D341Med (cell line): Measurements from ENCODE around the gene MYH9.

Source experiments
- DNase-seq: peaks from one replicate; pipeline ENCODE4 v3.0.0; 2012; ENCODE audit warnings: low spot score

MYH9 gene

DNA sequence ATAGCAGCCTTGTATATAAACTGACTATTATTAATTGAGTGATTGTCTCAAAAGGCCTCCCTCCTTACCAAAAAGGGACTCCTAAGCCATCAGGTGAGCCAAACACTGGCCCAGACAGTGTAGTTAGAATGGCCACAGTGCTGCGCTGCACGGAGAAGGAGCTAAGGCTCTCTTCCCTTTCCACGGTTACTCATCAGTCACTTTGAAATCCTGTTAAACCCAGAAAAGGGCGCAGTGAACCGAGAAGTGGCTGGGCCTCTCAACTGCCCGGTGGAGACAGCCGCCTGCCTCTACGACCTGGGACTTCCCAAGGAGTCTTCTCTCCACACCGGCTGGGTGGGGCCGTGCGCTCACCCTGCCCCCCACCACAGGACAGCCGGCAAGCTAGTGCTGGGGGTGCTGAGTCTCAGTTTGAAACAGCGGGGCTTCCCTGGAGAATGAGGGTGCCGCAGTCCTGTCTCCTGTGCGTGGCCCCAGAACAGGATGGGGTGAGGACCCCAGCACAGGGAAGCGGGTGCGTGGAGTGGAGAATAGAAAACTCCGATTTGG is 1.3 kb downstream of the MYH9 start:
- DNase-seq, result no peak

DNA sequence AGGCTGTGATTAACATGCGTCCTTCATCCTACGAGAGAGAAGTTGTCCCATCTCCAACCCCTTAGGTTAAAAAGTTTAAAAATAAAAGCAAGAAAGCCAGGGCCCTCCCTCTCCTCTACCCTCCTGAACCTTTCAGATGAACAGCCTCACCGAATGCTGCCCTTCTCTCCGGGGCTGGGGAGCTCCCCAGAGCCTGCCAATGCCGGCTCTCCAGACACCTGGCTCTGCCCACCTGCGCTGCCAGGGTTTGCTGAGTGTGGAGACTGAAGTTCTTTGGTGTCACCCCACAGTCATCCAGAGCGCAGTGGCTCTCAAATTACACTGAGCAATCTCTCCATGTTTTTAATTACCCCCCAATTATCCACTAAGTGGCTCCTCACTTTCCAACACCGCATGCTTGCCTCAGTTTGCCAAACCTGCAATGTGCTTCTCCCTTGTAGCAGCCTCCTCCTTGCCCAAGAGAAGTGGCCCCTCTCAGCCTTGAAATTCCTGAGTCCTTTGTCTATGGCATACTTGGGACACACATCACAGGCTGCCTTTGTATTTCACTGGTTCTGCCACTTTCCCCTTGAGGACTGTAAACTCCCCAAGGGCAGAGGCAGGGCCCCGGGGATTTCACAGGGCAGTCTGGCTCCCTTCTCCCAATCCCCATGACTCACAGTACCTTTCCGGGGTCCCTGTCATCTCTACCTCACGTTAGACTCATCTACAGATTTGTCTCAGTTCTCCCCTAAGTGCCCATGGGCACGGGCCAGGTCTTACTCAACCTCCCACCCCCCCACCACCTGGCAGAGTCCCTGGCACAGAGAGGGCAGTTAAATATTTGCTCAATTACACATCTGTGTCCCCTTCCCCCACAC is 2.0 kb downstream of the MYH9 start:
- peak; percentile 63 for DNase-seq

DNA sequence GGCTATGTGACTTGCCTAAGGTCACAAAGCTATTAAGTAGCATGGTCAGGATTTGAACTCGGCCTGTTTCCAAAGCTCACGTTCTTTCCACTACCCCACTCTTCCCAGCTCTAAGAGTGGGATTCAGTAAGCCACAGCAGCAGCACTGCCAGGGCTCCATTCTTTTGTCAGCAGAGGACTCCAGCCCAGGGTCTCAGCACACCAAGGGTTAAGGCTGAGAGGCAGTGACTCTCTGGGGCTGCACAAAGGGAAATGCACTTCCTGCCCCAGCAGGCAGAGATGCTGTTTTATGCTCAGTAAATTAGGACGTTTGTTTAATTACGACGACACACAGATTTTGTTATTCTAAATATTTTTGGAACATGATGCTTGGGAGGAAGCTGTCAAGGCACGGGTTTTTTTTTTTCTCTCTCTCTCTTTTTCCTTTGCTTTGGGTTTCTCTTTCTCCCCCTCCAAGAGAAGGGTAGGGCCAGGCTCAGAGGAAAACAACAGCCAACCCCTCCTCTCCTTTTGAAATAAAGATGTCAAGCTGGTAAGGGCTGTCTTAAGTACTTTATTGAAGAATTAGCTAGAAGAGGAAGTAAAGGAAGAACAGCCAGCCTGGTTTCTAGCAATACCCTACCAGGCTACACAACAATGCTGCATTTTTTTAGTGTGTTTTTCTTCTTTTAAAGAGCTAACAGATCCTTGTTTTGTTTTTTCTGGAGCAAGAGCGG is 2.8 kb downstream of the MYH9 start:
- no peak for DNase-seq

DNA sequence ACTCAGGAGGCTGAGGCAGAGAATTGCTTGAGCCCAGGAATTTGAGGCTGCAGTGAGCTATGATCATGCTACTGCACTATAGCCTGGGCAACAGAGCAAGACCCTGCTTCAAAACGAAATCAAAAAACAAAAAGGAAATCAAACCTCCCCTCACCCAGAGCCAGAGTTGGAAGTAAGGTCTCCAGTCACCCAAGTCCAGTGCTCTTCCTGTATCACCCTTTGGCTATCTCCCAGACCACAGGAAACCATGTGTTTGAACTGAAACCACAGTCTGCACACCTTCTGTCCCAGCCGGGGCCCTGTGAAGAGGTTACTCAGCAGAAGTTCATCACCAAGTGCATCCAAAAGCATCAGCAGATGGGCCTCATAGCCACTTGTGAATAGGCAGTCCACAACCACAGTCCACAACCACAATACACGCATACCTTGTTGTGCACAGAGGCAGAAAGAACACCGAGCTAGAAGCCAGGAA is 4.6 kb downstream of the MYH9 start:
- DNase-seq, result no peak

DNA sequence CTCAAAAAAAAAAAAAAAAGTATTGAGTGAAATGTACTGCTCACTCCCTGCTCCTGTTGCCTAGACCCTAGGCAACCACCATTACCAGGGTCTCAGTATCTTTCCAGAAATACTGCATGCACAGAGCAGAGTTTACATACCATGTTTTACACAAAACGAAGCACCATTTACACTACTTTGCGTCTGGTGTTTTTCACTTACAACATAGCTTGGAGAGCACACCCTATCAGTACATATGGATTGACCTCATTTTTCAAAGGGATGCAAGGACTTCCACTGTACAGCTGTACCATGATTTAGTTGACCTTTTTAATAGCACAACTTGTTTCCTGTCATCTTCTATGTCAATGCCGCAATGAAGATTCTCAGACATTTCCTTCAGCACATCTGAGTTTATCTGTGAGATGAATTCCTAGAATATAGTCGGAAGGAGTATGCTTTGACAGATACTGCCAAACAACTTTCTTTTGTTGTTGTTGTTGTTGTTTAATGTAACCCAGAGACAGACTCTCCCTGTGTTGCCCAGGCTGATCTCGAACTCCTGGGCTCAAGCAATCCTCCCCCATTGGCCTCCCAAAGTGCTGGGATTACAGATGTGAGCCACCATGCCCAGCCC is 6.1 kb downstream of the MYH9 start:
- no peak for DNase-seq

DNA sequence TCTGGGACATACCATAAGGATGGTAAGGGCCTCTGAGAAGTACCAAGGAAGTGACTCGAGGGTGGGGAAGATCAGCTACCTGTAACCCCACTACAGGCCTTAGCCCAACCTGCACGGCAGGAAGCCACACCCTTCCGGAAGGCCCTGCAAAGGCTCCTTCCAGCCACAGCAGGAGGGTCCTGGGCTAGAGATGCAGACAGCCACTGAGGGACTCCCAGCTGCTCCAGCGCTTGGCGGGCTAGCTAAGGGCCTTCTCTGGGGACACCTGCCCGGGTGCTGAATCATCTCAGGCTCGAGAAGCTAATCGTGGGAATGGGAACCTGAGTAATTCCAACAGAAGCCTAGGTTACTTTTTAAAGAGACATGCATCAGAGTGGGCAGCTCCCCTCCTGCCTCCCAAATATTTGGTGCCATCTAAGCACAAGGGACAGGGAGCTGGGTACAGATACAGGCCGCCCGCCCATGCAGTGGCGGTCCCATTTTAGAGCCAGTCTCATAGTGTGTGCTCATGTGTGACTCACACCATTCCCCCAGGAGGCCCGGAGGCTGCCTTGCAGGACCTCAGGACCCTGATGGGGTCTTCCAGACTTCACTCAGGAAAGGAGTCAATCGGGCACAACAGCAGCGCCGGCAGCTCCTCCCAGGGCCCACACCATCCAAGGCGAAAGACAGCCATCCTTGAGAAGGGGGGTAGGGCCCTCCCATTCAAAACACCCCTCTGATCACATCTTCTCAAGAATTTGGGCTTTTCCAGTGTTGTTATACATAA is 8.0 kb downstream of the MYH9 start:
- DNase-seq, result no peak

DNA sequence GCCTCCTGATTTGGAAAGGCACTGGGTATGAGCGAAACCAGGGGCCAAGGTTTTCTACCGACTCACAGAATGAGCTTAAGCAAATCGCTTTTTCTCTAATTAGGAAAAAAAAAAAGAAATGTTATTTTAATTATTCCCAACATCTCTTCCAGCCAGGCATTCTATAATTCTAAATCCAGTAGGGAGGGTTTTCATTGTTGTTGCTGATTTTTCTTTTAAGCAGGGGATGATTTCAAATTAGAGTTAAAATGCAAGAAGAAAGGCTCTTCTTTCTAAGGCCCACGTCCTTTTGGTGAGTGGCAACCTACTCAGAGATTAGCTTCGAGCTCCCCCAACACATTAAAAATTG is 8.9 kb downstream of the MYH9 start:
- no peak for DNase-seq

DNA sequence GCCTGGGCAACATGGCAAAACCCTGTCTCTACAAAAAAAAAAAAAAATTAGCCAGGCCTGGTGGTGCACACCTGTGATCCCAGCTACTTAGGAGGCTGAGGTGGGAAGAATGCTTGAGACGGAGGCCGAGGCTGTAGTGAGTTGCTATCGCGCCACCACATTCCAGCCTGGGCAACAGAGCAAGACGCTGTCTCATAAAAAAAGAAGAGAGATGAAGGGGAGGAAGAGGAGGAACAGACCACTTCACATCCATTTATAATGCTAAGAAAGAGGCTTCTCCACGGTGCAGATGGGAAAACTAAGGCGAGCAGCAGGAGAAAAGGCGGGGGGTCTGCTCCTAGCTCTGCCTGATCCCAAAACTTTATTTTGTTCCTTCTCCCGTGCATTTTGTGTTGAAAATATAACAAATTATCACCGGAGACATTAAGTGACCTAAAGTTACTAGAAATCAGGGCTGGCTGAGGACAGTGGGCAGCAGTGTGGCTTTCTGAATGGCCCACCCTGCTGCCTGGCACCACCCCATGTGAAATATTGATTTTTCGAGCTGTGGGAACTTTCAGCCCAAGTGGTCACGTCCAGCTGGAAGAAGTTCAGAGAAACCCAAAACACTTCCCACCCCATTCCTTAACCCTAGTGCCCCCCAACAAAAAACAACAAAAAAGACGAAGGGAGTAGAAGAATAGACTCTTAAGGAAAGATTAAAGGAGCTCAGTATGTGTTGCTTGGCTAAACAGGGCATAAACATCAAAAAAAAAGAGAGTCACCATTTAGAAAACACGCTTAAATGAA is 9.5 kb downstream of the MYH9 start:
- no peak for DNase-seq

DNA sequence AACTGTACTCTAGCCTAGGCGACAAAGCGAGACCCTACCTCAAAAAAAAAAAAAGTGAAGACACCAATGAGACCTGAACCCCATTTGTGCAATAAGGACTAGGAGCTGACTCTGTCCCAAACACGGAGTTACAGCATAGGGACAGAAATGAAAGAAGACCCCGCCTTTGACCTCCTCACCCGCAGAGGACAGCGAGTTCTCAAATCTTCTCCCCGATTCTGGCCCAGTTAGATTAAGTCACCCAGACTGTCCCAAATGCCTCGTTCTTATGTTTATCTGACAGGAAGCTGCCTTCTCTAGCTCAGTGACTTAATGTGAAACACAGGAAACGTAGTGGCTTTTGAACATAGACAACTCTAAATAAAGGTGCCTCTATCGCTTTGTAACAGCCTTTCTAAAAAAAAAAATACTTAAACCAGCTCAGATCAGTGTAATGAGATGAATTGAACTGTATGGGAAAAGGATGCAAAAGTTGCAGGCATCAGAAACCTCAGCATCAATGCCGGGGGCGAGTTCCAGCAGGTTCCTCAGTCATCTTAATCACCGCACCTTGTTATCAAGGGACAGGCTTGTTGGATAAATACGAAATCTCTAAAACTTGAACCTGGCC is 10.6 kb downstream of the MYH9 start:
- no peak for DNase-seq

DNA sequence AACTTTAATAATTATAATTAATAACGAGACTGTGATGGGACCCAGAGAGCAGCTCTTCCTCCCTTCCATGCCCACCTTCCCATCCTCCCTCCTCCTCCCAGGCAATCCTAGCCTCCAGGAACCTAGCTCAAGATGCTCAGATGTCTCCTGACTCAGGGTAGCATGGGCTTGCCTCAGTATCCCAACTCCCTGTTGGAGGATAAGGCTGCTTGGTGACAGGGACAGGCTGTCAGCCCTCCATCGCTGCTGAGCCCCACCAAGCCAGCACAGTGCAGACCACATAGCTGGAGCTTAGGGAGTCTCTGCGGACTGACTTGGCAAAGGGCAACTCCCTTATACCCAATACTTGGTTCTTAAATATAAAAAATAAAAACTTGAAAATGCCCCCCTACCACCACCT is 11.5 kb downstream of the MYH9 start:
- no peak for DNase-seq

DNA sequence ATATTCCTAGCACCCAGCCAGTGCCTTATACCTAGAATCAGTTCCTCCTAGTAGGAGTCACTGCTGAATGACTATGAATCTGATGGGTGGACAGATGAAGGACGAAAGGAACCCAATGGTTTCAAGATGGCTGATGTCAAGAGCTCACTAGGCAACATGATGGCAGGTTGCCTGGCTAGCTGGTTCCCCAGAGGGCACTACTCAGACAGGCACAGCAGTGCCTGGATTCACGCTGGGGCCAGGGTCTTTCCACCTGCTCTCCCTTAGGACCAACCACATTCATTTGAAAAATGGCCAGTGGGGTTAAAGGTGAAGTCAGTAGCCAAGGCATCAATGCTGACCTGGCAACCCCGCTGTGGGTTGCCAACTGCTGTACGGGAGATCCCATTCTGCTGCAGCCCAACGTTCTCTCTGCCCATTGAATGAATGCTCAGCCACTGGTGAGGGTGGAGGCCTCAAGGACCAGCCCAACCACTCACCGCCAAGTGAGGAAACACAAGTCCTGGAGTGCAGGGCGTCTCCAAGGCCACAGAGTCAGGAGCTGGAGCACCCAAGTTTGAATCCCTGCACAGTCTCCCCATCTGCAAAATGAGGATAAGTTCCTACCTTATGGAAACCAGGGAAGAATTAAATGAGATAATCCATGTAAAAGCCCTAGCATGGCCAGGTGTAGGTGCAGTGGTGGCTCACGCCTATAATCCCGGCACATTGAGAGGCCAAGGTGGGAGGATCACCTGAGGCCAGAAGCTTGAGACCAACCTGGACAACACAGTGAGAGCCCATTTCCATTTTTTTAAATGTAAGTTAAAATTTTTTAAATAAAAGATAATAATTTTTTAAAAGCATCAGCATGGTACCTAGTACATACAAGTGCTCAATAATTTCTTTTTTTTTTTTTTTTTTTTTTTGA is 12.4 kb downstream of the MYH9 start:
- no peak for DNase-seq

DNA sequence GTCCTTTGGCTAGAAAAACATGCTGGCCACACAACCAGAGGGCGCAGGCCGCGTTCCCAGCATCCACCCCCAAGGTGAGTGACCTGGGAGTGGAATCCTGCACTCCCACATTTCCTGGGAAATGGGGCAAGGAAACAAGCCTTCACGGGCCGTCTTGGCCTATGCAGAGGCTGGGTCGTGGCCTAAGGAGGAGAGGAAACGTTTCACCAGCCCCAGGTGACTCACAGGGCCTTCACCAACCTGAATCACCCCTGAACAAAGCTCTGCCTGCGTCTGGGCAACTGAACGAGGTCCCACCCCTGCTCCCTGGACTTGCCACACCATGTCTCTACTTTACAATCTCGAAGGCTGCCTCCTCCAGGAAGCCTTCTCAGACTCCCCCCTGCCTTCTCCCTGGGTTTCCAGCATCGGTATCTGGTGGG is 13.2 kb downstream of the MYH9 start:
- no peak for DNase-seq

DNA sequence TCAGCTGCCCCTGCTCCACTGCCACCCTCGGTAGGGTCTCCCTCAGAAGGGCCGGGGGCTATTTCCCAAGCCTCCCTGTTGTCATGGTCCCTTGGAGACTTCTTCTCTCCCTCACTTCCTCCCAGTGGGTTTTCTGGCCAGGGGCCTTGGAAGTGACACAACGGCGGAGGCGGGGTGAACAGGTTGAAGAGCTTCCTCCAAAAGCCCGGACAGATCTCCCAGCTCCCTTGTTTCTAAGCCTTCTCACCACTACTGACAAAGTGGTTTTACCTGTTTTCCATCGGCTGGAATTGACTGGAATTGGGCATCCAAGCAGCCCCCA is 14.5 kb downstream of the MYH9 start:
- DNase-seq, result no peak

DNA sequence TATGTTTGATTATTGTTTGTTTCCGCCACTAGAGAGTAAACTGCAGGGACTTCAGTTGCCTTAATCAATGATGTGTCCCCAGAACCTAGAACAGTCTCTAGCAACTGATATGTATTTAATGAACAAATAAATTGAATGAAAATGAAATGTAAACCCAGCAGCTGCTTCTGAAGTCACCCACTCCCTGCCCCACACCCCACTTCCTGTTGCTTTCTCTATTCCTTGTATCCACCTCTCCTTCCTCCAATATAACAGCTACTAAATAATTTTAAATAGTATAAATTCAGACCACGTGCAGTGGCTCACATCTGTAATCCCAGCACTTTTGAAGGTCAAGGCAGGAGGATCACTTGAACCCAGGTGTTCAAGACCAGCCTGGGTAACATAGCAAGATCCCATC is 15.8 kb downstream of the MYH9 start:
- DNase-seq, result no peak

DNA sequence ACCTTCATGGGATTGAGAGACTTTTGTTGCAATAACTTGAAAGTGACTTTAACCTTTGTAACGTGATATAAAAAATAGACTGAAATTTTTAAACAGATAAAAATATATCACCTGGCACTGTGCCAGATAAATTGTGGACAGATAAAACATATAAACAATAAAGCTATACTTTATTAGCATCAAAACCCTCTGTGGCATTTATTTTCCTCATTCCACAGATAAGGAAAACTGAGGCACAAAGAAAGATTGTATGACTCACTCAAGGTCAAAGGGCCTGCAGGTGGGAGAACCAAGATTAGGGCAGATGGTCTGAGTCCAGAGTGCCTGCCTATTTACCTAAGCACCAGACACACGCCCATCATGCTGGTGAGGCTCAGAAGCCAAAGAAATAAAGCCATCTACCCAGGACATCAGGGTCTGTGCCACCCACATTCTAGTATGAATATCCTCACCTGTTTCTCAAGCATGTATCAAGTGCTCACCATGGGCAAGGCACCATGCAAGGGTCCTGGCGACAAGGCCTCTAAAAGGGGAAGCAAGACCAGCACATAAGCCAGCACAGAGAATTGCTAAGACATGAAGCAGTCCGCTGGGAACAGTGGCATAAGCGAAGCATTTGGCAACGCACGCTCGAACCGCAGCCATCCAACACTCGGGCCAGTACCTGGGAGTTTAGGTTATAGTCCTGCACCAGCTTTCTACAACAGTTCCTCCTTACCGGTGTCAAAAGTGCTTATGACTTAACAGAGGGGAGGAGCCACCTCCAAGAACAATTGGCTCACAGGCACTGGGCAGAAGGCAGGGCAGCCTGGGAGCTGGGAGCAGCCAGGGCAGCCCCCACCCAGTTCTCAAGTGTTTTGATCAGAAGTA is 17.6 kb downstream of the MYH9 start:
- DNase-seq, result peak; percentile 66

DNA sequence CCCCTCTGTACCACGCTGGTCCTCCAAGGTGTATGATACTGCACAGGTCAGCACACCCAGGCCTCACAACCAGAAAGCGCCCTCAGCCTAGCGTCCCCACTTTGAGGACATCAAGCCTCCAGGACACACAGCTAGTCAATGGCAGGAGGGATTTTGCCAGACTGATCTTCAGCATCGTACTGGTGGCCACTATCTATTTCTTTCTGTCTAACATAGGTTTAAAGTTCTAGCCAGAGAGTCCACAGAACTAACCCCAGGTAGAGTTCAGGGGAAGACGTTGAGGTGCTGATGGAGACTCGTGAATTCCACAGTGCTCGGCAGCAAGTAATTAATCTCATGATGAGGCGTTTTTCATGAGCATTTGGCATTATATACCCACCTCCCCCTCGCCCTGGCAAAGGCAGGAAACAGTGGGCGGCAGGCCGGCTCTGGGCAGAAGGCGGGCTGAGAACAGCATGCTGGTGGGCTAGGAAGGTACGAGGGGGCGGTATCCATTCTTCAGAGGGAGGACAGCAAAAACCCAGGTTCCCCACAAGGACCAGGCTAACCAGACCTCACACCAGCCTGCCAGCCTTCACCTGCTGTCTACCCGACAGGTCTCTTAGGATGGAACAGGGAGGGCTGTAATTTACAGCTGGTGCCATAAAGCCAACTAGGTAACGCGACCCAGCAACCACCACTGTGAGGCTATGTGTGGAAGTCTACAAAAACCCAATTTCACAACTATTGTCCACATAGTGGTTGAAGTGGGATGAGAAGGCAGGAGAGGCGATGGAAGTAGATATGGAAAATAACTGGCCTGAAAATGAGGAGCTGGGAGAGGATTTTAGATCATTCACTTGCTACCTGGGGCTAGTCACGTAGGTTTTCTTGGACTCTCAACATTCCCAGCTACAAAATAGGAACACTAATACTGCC is 18.5 kb downstream of the MYH9 start:
- no peak for DNase-seq

DNA sequence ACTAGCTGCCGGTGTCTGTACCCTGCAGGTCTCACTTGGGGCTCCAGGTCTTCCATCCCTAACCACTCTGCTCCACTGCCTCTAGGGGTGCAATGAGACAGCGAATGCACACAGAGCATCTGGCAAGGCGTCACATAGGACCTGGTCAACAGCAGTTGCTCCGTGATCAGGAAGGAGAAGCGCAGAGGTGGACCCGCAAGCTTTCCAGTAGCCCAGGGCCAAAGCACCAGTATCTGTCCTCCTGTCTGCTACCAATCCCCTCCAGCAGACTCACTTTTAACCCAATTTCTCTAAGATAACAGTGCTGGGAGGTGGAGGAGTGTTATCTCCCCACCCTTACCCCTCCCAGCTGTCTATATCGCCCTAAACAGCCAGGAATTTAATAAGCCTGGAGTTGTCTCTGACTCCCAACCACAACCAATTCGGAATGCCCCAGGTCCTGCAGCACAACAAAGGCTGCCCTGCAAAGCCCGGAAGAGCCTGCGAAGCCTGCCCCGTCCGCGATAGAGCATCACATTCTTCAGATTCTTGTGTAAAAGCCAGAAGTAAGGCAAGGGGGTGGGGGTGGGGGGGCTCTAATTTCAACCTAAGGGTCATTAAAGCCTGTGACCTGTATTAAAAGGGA is 19.3 kb downstream of the MYH9 start:
- DNase-seq, result no peak
